Loucy (cell line): ENCODE results near the gene PDIK1L.
"Not testable (repeated sequence)": the region's sequence is repeated elsewhere in the genome, so short reads cannot be mapped to it uniquely, and the experiment has no call there.

Source experiments
- H2AFZ ChIP-seq: fragments of 200-600 bp; sonication (generic); 2 replicates; pipeline ENCODE4 v1.6.0; 2016; ENCODE audit warnings: antibody characterized with exemption, mild to moderate bottlenecking, low read length, moderate library complexity
- H3F3A ChIP-seq: fragments of 200-600 bp; 2 replicates; pipeline ENCODE4 v1.6.0; 2016; ENCODE audit warnings: antibody characterized with exemption, low read depth, mild to moderate bottlenecking
- H3K27me3 ChIP-seq: fragments of 200-600 bp; sonication (generic); 2 replicates; pipeline ENCODE4 v1.6.1; 2014; ENCODE audit warnings: low read length, mild to moderate bottlenecking; ENCODE audit not compliant: insufficient read depth, poor library complexity, severe bottlenecking
- H3K36me3 ChIP-seq: fragments of 200-600 bp; sonication (generic); 2 replicates; pipeline ENCODE4 v1.6.1; 2016; ENCODE audit warnings: low read length; ENCODE audit not compliant: insufficient read depth
- H3K4me1 ChIP-seq: fragments of 200-600 bp; sonication (generic); 2 replicates; pipeline ENCODE4 v1.5.1; 2014; ENCODE audit warnings: low read length, mild to moderate bottlenecking; ENCODE audit not compliant: insufficient read depth, poor library complexity, severe bottlenecking
- H3K4me2 ChIP-seq: fragments of 200-600 bp; sonication (generic); 2 replicates; pipeline ENCODE4 v1.6.0; 2014; ENCODE audit warnings: antibody characterized with exemption, low read length, low read depth, mild to moderate bottlenecking; ENCODE audit not compliant: poor library complexity, severe bottlenecking
- H3K4me3 ChIP-seq: fragments of 200-600 bp; sonication (generic); 2 replicates; pipeline ENCODE4 v1.5.1; 2014; ENCODE audit warnings: low read length, mild to moderate bottlenecking, mixed read lengths; ENCODE audit not compliant: poor library complexity, severe bottlenecking
- H3K79me2 ChIP-seq: fragments of 200-600 bp; sonication (generic); 2 replicates; pipeline ENCODE4 v1.6.1; 2014; ENCODE audit warnings: low read length; ENCODE audit not compliant: insufficient read depth
- H3K9ac ChIP-seq: fragments of 200-600 bp; sonication (generic); 2 replicates; pipeline ENCODE4 v1.6.0; 2014; ENCODE audit warnings: mild to moderate bottlenecking, low read depth, low read length, moderate library complexity; ENCODE audit not compliant: poor library complexity, severe bottlenecking
- H3K9me2 ChIP-seq: fragments of 200-600 bp; sonication (generic); replicated peaks from 2 replicates; pipeline ENCODE4 v1.6.1; 2016; ENCODE audit warnings: low read depth, low read length, mixed read lengths
- H3K9me3 ChIP-seq: fragments of 200-600 bp; sonication (generic); 2 replicates; pipeline ENCODE4 v1.6.1; 2014; ENCODE audit warnings: mild to moderate bottlenecking, antibody characterized with exemption, low read length, low read depth; ENCODE audit not compliant: insufficient read depth
- H4K20me1 ChIP-seq: fragments of 200-600 bp; sonication (generic); 2 replicates; pipeline ENCODE4 v1.6.0; 2014; ENCODE audit warnings: antibody characterized with exemption, low read length, mild to moderate bottlenecking; ENCODE audit not compliant: insufficient read depth, poor library complexity, severe bottlenecking
- CTCF ChIP-seq: fragments of 200-600 bp; sonication (generic); conservative IDR thresholded peaks from 2 replicates; pipeline ENCODE4 v1.5.1; 2014; ENCODE audit warnings: mild to moderate bottlenecking, antibody characterized with exemption, low read length
- EZH2phosphoT487 ChIP-seq: fragments of 200-600 bp; IDR thresholded peaks from 2 replicates; pipeline ENCODE4 v1.6.1; 2018; ENCODE audit warnings: antibody characterized with exemption, mild to moderate bottlenecking, moderate library complexity, borderline replicate concordance

PDIK1L gene

GRCh38 chr1:26097696-26098095 lies 13.9 kb upstream of the PDIK1L start:
- Histone ChIP-seq H3K9ac (peak overlapping the region; percentile 1), H3K4me1 (peaks cover 14% of the 10 kb centered on the region), H4K20me1 (no peaks in the 10 kb centered on the region), H2AFZ (no peak overlapping the region), H3K4me3 (no peak overlapping the region), H3K79me2 (no peaks in the 10 kb centered on the region), H3K36me3 (no peaks in the 10 kb centered on the region), H3K4me2 (peak overlapping the region; percentile 25), H3K9me3 (no peaks in the 10 kb centered on the region), H3K9me2 (no peaks in the 10 kb centered on the region), H3K27me3 (no peaks in the 10 kb centered on the region), H3F3A (no peaks in the 10 kb centered on the region)
- no peak for TF ChIP-seq CTCF
- TF ChIP-seq EZH2phosphoT487, result no peak

DNA sequence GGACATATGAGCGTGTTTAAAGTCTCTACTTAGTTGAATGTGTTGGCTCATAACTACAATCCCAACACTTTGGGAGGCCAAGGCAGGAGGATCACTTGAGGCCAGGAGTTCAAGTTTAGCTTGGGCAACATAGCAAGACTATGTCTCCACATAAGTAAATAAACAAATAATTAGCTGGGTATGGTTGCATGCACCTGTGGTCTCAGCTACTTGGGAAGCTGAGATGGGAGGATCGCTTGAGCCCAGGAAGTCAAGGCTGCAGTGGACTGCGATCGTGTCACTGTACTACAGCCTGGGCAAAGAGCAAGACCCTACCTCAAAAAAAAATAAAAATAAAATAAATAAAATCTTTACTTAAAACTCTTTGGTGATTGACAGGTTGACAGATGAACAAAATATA lies 13.0 kb upstream of the PDIK1L start:
- Histone ChIP-seq H3K36me3 (no peaks in the 10 kb centered on the region), H3F3A (no peaks in the 10 kb centered on the region), H3K9me3 (no peaks in the 10 kb centered on the region), H3K4me3 (no peak overlapping the region), H3K27me3 (no peaks in the 10 kb centered on the region), H3K79me2 (no peaks in the 10 kb centered on the region), H4K20me1 (no peaks in the 10 kb centered on the region), H3K9ac (no peak overlapping the region), H3K4me1 (peaks cover 23% of the 10 kb centered on the region), H3K9me2 (no peaks in the 10 kb centered on the region), H3K4me2 (no peak overlapping the region), H2AFZ (no peak overlapping the region)
- TF ChIP-seq EZH2phosphoT487, result no peak
- TF ChIP-seq CTCF, result no peak

DNA sequence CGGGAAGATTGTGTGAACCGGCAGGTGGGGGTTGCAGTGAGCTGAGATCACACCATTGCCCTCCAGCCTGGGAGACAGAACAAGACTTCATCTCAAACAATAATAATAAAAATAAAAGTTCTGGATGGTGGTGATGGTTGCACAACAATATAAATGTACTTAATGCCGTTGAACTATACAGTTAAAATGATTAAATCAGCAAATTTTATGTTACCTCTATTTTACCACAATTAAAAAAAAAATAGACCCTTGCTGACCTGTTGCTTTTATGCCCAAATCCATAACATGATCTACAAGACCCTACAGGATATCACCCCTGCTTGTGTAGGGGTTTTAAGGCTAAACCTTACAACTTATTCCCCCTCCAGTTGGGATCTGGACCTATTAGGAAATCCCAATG lies 11.8 kb upstream of the PDIK1L start:
- H3K27me3 ChIP-seq, result no peaks in the 10 kb centered on the region
- no peaks in the 10 kb centered on the region for H3K36me3 ChIP-seq
- H4K20me1 ChIP-seq, result no peaks in the 10 kb centered on the region
- H3K9me3 ChIP-seq, result no peaks in the 10 kb centered on the region
- peaks cover 35% of the 10 kb centered on the region for H3K4me1 ChIP-seq
- H2AFZ ChIP-seq, result no peak overlapping the region
- H3F3A ChIP-seq, result no peaks in the 10 kb centered on the region
- TF ChIP-seq CTCF, result no peak
- TF ChIP-seq EZH2phosphoT487, result no peak
- no peak overlapping the region for H3K9ac ChIP-seq
- H3K79me2 ChIP-seq, result no peaks in the 10 kb centered on the region
- no peak overlapping the region for H3K4me3 ChIP-seq
- H3K4me2 ChIP-seq, result no peak overlapping the region
- no peaks in the 10 kb centered on the region for H3K9me2 ChIP-seq

- not testable (repeated sequence) for H3K79me2 ChIP-seq, H3K27me3 ChIP-seq, H3K9me3 ChIP-seq, H3K9me2 ChIP-seq, H3K36me3 ChIP-seq, H4K20me1 ChIP-seq, H3F3A ChIP-seq, H3K4me3 ChIP-seq, H3K4me2 ChIP-seq, H2AFZ ChIP-seq, H3K9ac ChIP-seq
- peaks cover 36% of the 10 kb centered on the region for H3K4me1 ChIP-seq
Observed at GRCh38 chr1:26100204-26100603, 11.4 kb upstream of the PDIK1L start.
